PC-3 (cell line): ENCODE data around the gene GABBR2.

Experiments used
- EZH2 ChIP-seq: fragments of 300-600 bp; sonication (generic); IDR thresholded peaks from one replicate; pipeline ENCODE4 v1.6.1; 2017; ENCODE audit warnings: antibody characterized with exemption, mild to moderate bottlenecking, low read length; ENCODE audit not compliant: unreplicated experiment
- TF ChIP-seq, protein P1 (sequence below): fragments of 300-600 bp; sonication (generic); conservative IDR thresholded peaks from 2 replicates; pipeline ENCODE4 v1.5.1; 2017; ENCODE audit warnings: antibody characterized with exemption, low read depth, mild to moderate bottlenecking, low read length

DNA sequence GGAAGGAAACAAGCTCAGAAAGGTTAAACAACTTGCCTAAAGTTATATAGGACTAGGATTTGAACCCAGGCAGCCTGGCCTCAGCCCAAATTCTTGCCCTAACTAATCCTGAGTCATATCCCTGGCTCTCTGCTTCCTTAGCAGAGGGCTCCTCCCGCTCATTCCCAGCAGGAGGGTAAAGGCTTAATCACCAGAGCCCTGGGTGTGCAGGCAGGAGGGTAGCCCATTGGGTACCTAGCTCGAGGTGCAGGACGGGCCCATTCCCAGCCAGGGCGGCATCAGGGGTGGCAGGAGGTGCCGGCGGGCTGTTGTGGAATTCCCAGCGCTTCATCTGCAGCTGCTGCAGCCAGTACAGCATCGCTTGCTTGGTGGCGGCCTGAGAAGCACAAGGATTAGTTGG is 457.2 kb downstream of the GABBR2 start:
- TF ChIP-seq EZH2: no peak
- TF ChIP-seq, protein P1, sequence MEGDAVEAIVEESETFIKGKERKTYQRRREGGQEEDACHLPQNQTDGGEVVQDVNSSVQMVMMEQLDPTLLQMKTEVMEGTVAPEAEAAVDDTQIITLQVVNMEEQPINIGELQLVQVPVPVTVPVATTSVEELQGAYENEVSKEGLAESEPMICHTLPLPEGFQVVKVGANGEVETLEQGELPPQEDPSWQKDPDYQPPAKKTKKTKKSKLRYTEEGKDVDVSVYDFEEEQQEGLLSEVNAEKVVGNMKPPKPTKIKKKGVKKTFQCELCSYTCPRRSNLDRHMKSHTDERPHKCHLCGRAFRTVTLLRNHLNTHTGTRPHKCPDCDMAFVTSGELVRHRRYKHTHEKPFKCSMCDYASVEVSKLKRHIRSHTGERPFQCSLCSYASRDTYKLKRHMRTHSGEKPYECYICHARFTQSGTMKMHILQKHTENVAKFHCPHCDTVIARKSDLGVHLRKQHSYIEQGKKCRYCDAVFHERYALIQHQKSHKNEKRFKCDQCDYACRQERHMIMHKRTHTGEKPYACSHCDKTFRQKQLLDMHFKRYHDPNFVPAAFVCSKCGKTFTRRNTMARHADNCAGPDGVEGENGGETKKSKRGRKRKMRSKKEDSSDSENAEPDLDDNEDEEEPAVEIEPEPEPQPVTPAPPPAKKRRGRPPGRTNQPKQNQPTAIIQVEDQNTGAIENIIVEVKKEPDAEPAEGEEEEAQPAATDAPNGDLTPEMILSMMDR: no peak
